Endothelial cell of umbilical vein (primary cell): Measurements from ENCODE around the gene NPAS1. TPM values are rescaled to one million over a fixed set of nuclear protein-coding genes. Genes with fewer than 3 reads are reported as not detected.

Experiments used
- BruUV-seq: library from RNA; stranded (reverse); fragments of 400-500 nt; replicated peaks from 2 replicates; lab custom pipeline; 2021; lab: Mats Ljungman, UMichigan
- CTCF ChIA-PET: fragments of 300-600, 350-600 bp; sonication (Branson Sonifier 250); formaldehyde crosslinking; loops from one replicate; lab custom pipeline; 2021; ENCODE audit warnings: antibody characterized with exemption, inconsistent platforms; lab: Charles Lee
- POLR2A ChIA-PET: fragments of 300-600, 350-600 bp; sonication (Branson Sonifier 250); formaldehyde crosslinking; loops from one replicate; lab custom pipeline; 2021; ENCODE audit warnings: antibody characterized with exemption, inconsistent platforms; lab: Charles Lee
- DNase-seq: peaks from one replicate; pipeline ENCODE4 v3.0.0-alpha.2; 2011; ENCODE audit warnings: low read depth, low spot score
- FAIRE-seq: peaks from 2 replicates; lab custom pipeline; 2011; peaks lifted over from hg19 to GRCh38; lab: Jason Lieb, UNC
- H2AFZ ChIP-seq: 2 replicates; pipeline ENCODE4 v1.6.0; 2012; ENCODE audit warnings: low read depth, low read length, control low read depth, inconsistent platforms
- H3K27ac ChIP-seq: 2 replicates; pipeline ENCODE4 v1.5.1; 2011; ENCODE audit warnings: low read depth, mild to moderate bottlenecking, control low read depth, low read length, moderate library complexity; ENCODE audit not compliant: insufficient read depth
- H3K27me3 ChIP-seq, 2 experiments: 2 replicates each; pipeline versions ENCODE4 v1.6.0 to v1.6.1; 2011; ENCODE audit warnings: low read length in 2 of 2, mixed read lengths in 1 of 2; ENCODE audit not compliant: control insufficient read depth in 2 of 2, insufficient read depth in 2 of 2
- H3K36me3 ChIP-seq, 2 experiments: 2 replicates in 1 of 2; 3 replicates in 1 of 2; pipeline ENCODE4 v1.5.1; 2011; ENCODE audit warnings: low read length in 2 of 2, mild to moderate bottlenecking in 1 of 2, moderate library complexity in 1 of 2; ENCODE audit not compliant: control insufficient read depth in 2 of 2, insufficient read depth in 2 of 2; ENCODE audit errors: extremely low read depth in 1 of 2
- H3K4me1 ChIP-seq: 3 replicates; pipeline ENCODE4 v1.5.1; 2011; ENCODE audit warnings: mild to moderate bottlenecking, low read length; ENCODE audit not compliant: control insufficient read depth, insufficient read depth; ENCODE audit errors: extremely low read depth
- H3K4me2 ChIP-seq: 2 replicates; pipeline ENCODE4 v1.6.1; 2011; ENCODE audit warnings: low read length, control low read depth, mixed read lengths; ENCODE audit not compliant: insufficient read depth
- H3K4me3 ChIP-seq, 3 experiments: fragments of 200-600 bp in 1 of 3; sonication (generic), shearing (Covaris generic) in 1 of 3; replicated peaks in 1 of 3; 2 replicates each; pipeline ENCODE4 v1.5.1; 2011 to 2016; ENCODE audit warnings: control low read depth in 3 of 3, low read length in 3 of 3, mild to moderate bottlenecking in 2 of 3, inconsistent platforms in 1 of 3, low read depth in 1 of 3, moderate library complexity in 1 of 3; ENCODE audit not compliant: insufficient read depth in 1 of 3
- H3K79me2 ChIP-seq: 2 replicates; pipeline ENCODE4 v1.6.0; 2012; ENCODE audit warnings: low read length, inconsistent platforms; ENCODE audit not compliant: control insufficient read depth, insufficient read depth
- H3K9ac ChIP-seq: replicated peaks from 2 replicates; pipeline ENCODE3; 2011; ENCODE audit warnings: low read length, control low read depth; ENCODE audit not compliant: insufficient read depth; ENCODE audit errors: extremely low read depth
- H3K9me1 ChIP-seq: replicated peaks from 3 replicates; pipeline ENCODE4 v1.6.0; 2011; ENCODE audit warnings: mild to moderate bottlenecking, low read length; ENCODE audit not compliant: control insufficient read depth, insufficient read depth; ENCODE audit errors: extremely low read depth
- H3K9me3 ChIP-seq: replicated peaks from 2 replicates; pipeline ENCODE4 v1.5.1; 2012; ENCODE audit warnings: low read length, inconsistent platforms; ENCODE audit not compliant: control insufficient read depth, insufficient read depth
- H4K20me1 ChIP-seq: replicated peaks from 2 replicates; pipeline ENCODE3; 2011; ENCODE audit warnings: mild to moderate bottlenecking, low read length; ENCODE audit not compliant: control insufficient read depth, insufficient read depth; ENCODE audit errors: extremely low read depth
- FOS ChIP-seq: IDR thresholded peaks from 2 replicates; pipeline ENCODE4 v1.6.1; 2011; ENCODE audit warnings: mild to moderate bottlenecking, low read length, moderate library complexity, borderline replicate concordance; ENCODE audit not compliant: insufficient read depth
- GATA2 ChIP-seq: IDR thresholded peaks from 2 replicates; pipeline ENCODE4 v1.7.0; 2011; ENCODE audit warnings: low read depth, mild to moderate bottlenecking, moderate library complexity, mixed read lengths, low read length; ENCODE audit not compliant: insufficient read length, insufficient read depth
- JUN ChIP-seq: IDR thresholded peaks from 2 replicates; pipeline ENCODE4 v1.6.1; 2011; ENCODE audit warnings: borderline replicate concordance, low read depth; ENCODE audit not compliant: insufficient read length, insufficient read depth
- POLR2A ChIP-seq: IDR thresholded peaks from 2 replicates; pipeline ENCODE4 v1.6.1; 2012; ENCODE audit warnings: low read depth, mild to moderate bottlenecking, control low read depth, low read length
- POLR2AphosphoS5 ChIP-seq: IDR thresholded peaks from 2 replicates; pipeline ENCODE4 v1.6.1; 2012; ENCODE audit warnings: low read depth, mild to moderate bottlenecking, control low read depth, low read length, moderate library complexity; ENCODE audit not compliant: insufficient read depth
- dilution Hi-C: fragments of 300-500 bp; cut with MboI; formaldehyde crosslinking; loops from one replicate; pipeline ENCODE4 v1.15.0; 2019; ENCODE audit warnings: low sequenced_read_pairs; ENCODE audit not compliant: extremely low pct_ligation_motif_present
- intact Hi-C: fragments of 100-400 bp; cut with micrococcal nuclease; formaldehyde crosslinking; loops from one replicate; pipeline ENCODE4 v1.10.0; 2022
- polyA plus RNA-seq, 4 experiments: library from polyadenylated mRNA; depleted of rRNA in 3 of 4; stranded (reverse) in 3 of 4; unstranded in 1 of 4; fragments of >200 nt; gene quantifications; 2 replicates each; pipeline versions ENCODE4 v1.2.1 to v1.2.3, GENCODE V29; 2011 to 2012; ENCODE audit warnings: missing spikeins in 1 of 4
- total RNA-seq: library from RNA; stranded (reverse); gene quantifications from 2 replicates; pipeline ENCODE4 v1.2.3, GENCODE V29; 2021
- TF ChIP-seq, protein P1 (sequence below), 2 donors: IDR thresholded peaks; 1 replicate in 1 of 2; 2 replicates in 1 of 2; pipeline ENCODE4 v1.5.1; 2011; ENCODE audit warnings: low read length in 2 of 2, mild to moderate bottlenecking in 2 of 2, moderate library complexity in 2 of 2, control low read depth in 1 of 2, inconsistent platforms in 1 of 2, low read depth in 1 of 2; ENCODE audit not compliant: insufficient read depth in 1 of 2; ENCODE audit errors: extremely low read depth in 1 of 2

NPAS1 gene
- total and polyA plus RNA-seq, 2 donors (not counting 3 experiments of a cell fraction or from before 2014, with no cell fraction given): 0.18 to 0.62 TPM

DNA sequence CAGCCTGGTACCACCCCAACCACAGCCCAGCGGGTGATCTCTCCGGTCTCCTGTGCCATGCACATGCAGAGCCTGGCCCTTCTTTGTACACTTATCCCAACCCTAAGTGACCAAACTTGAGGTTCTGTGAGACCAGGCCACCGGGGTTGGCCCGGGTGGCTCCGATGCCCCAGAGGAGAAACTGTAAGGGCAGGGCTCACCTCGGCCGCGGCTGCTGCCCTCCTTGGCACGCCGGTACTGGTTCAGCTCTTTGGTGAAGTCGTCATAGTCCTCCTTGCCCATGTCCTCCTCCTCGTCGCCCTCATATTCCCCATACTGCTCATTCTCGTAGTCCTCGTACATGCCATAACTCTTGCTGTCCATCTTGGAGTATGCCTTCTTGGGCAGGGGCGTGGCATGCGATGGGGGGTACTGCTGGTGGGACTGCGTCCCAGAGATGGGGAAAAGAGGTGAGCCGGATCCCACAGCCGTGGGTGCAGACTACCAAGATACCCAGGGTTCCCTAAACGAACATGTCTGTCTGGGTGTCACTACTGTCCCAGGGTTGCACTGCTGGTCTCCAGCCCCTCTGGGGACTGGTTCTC lies 70.2 kb downstream of the NPAS1 start:
- Histone ChIP-seq H3K4me1 (no peaks in the 10 kb centered on the region), H3K27me3 (no peaks in the 10 kb centered on the region), H3K4me2 (no peak overlapping the region), H3K9me3 (no peaks in the 10 kb centered on the region), H3K9me1 (no peaks in the 10 kb centered on the region), H3K36me3 (peaks cover 6 to 40% of the 10 kb centered on the region in 2 experiments), H3K4me3 (no peak overlapping the region), H3K9ac (no peak overlapping the region), H3K27ac (no peak overlapping the region), H3K79me2 (peaks cover 7% of the 10 kb centered on the region), H4K20me1 (no peaks in the 10 kb centered on the region), H2AFZ (no peak overlapping the region)
- DNase-seq (no peak), FAIRE-seq (no peak)
- dilution Hi-C loops: no loop called here
- no peak for TF ChIP-seq GATA2
- no peak for TF ChIP-seq POLR2AphosphoS5
- CTCF ChIA-PET: no interaction called here
- POLR2A ChIA-PET: no interaction called here
- BruUV-seq: no TSS peak
- intact Hi-C loops: no loop called here

DNA sequence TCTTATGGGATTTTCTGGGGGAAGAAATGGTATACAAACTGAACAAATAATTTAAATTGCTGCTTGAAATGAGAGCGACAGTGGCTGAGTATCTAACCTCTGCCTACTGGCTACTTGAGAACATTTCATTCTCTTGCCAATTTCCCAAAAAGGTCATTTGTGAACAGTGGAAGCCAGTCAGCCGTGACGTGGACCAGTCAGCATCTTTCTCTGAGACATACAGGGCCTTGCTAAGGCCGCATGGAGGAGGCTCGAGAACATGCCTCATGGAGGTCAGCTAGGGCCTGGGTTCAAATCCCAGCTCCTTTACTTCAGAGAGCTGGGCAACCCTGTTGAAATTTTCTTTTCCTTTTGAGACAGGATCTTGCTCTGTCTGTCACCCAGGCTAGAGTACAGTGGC lies 73.6 kb downstream of the NPAS1 start:
- DNase-seq (no peak), FAIRE-seq (peak; percentile 37)
- Histone ChIP-seq H3K9me3 (no peaks in the 10 kb centered on the region), H3K9me1 (no peaks in the 10 kb centered on the region), H4K20me1 (no peaks in the 10 kb centered on the region), H3K4me2 (no peak overlapping the region), H3K36me3 (peaks cover 3 to 25% of the 10 kb centered on the region in 2 experiments), H3K4me3 (no peak overlapping the region), H3K4me1 (no peaks in the 10 kb centered on the region), H3K27me3 (no peaks in the 10 kb centered on the region), H3K9ac (no peak overlapping the region), H2AFZ (no peak overlapping the region), H3K27ac (no peak overlapping the region), H3K79me2 (peaks cover 41% of the 10 kb centered on the region)
- TF ChIP-seq, protein P1, sequence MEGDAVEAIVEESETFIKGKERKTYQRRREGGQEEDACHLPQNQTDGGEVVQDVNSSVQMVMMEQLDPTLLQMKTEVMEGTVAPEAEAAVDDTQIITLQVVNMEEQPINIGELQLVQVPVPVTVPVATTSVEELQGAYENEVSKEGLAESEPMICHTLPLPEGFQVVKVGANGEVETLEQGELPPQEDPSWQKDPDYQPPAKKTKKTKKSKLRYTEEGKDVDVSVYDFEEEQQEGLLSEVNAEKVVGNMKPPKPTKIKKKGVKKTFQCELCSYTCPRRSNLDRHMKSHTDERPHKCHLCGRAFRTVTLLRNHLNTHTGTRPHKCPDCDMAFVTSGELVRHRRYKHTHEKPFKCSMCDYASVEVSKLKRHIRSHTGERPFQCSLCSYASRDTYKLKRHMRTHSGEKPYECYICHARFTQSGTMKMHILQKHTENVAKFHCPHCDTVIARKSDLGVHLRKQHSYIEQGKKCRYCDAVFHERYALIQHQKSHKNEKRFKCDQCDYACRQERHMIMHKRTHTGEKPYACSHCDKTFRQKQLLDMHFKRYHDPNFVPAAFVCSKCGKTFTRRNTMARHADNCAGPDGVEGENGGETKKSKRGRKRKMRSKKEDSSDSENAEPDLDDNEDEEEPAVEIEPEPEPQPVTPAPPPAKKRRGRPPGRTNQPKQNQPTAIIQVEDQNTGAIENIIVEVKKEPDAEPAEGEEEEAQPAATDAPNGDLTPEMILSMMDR (IDR thresholded peaks at IDR 0.05; ENCODE audit: extremely low read depth in 1 of 2, insufficient read depth in 1 of 2, low read depth in 1 of 2, low read length in 2 of 2): no peak
- TF ChIP-seq FOS (no peak), POLR2A (no peak), POLR2AphosphoS5 (no peak), JUN (no peak)
- ChIA-PET CTCF (interaction anchor here (1.3 kb wide), 1 partner anchor 14 kb away, joined by 8 read pairs; no protein-coding TSS in a partner anchor), POLR2A (no interaction called here)
- BruUV-seq: no TSS peak
- intact Hi-C loops: no loop called here
- dilution Hi-C loops: no loop called here
